HCT116 (cell line): ENCODE results near the gene HEPACAM. TPM values are rescaled to one million over a fixed set of nuclear protein-coding genes. Genes with fewer than 3 reads are reported as not detected.

Source experiments
- ATAC-seq: fragments of 200-7000 bp; cut with Tn5 transposase; 2 replicates; pipeline ENCODE4 v1.9.1; 2020; ENCODE audit warnings: mild to moderate bottlenecking, moderate library complexity
- BruUV-seq: library from RNA; stranded (reverse); fragments of 400-500 nt; replicated peaks from 2 replicates; lab custom pipeline; 2021; lab: Mats Ljungman, UMichigan
- CTCF ChIA-PET: fragments of 300-600 bp; sonication (Branson Sonifier 250); formaldehyde crosslinking; loops from one replicate; lab custom pipeline; 2021; ENCODE audit warnings: antibody characterized with exemption; lab: Charles Lee
- POLR2A ChIA-PET: fragments of 300-600, 350-600 bp; sonication (Branson Sonifier 250); formaldehyde crosslinking; loops from one replicate; lab custom pipeline; 2021; ENCODE audit warnings: antibody characterized with exemption; lab: Charles Lee
- RAD21 ChIA-PET, 2 experiments: fragments of 300-600 bp; sonication (Branson Sonifier 250); formaldehyde crosslinking; loops; one replicate each; lab custom pipeline; 2023; ENCODE audit warnings: low total read pairs in 2 of 2; ENCODE audit not compliant: uncharacterized antibody in 2 of 2, unreplicated experiment in 2 of 2, low non-redundant PET in 1 of 2; lab: Charles Lee
- DNase-seq: peaks from one replicate; pipeline ENCODE4 v3.0.0-alpha.2; 2010; ENCODE audit warnings: low read depth, low spot score
- H2AFZ ChIP-seq: fragments of 200-600 bp; shearing (Covaris generic), sonication (generic); 2 replicates; pipeline ENCODE4 v1.6.1; 2017; ENCODE audit warnings: low read depth, mixed run types, mixed read lengths, antibody characterized with exemption, low read length; ENCODE audit not compliant: poor library complexity, severe bottlenecking
- H3K27ac ChIP-seq: 2 replicates; pipeline ENCODE4 v1.5.1; 2012; ENCODE audit warnings: low read depth, low read length
- H3K27me3 ChIP-seq: fragments of 200-600 bp; sonication (generic); 2 replicates; pipeline ENCODE4 v1.6.1; 2016; ENCODE audit warnings: mixed run types, low read length, mixed read lengths; ENCODE audit not compliant: insufficient read depth
- H3K36me3 ChIP-seq, 2 experiments: fragments of 200-500 bp in 1 of 2; fragments of 200-600 bp in 1 of 2; sonication (Bioruptor generic) in 1 of 2; sonication (generic) in 1 of 2; 2 replicates each; pipeline versions ENCODE4 v1.5.1 to v1.6.1; 2014 to 2016; ENCODE audit warnings: low read length in 2 of 2, inconsistent platforms in 1 of 2, mixed read lengths in 1 of 2, mixed run types in 1 of 2; ENCODE audit not compliant: insufficient read depth in 2 of 2, control insufficient read depth in 1 of 2
- H3K4me1 ChIP-seq, 2 experiments: fragments of 200-600 bp in 1 of 2; sonication (generic) in 1 of 2; 2 replicates each; pipeline versions ENCODE4 v1.5.1 to v1.6.1; 2012 to 2017; ENCODE audit warnings: low read length in 2 of 2, inconsistent platforms in 1 of 2, mild to moderate bottlenecking in 1 of 2, mixed read lengths in 1 of 2, mixed run types in 1 of 2, moderate library complexity in 1 of 2; ENCODE audit not compliant: insufficient read depth in 2 of 2, control insufficient read depth in 1 of 2
- H3K4me2 ChIP-seq: fragments of 200-600 bp; sonication (generic); 2 replicates; pipeline ENCODE4 v1.6.1; 2017; ENCODE audit warnings: mixed run types, low read length, mixed read lengths
- H3K4me3 ChIP-seq, 2 experiments: fragments of 200-600 bp in 1 of 2; sonication (generic) in 1 of 2; replicated peaks in 1 of 2; 2 replicates each; pipeline ENCODE4 v1.5.1; 2011 to 2016; ENCODE audit warnings: low read length in 2 of 2, control low read depth in 1 of 2, low read depth in 1 of 2, mild to moderate bottlenecking in 1 of 2, mixed read lengths in 1 of 2, mixed run types in 1 of 2
- H3K79me2 ChIP-seq: fragments of 200-600 bp; sonication (generic); 2 replicates; pipeline ENCODE4 v1.6.1; 2017; ENCODE audit warnings: mild to moderate bottlenecking, mixed run types, low read length, moderate library complexity, mixed read lengths; ENCODE audit not compliant: insufficient read depth
- H3K9ac ChIP-seq: fragments of 200-600 bp; sonication (generic); 2 replicates; pipeline ENCODE4 v1.6.1; 2016; ENCODE audit warnings: low read length, mixed read lengths
- H3K9me2 ChIP-seq: fragments of 200-600 bp; sonication (generic), shearing (Covaris generic); 2 replicates; pipeline ENCODE4 v1.6.1; 2017; ENCODE audit warnings: mixed run types, mild to moderate bottlenecking, moderate library complexity; ENCODE audit not compliant: insufficient read depth
- H3K9me3 ChIP-seq, 2 experiments: fragments of 200-500 bp in 1 of 2; fragments of 200-600 bp in 1 of 2; sonication (Bioruptor generic) in 1 of 2; sonication (generic) in 1 of 2; 2 replicates each; pipeline ENCODE4 v1.6.1; 2014 to 2017; ENCODE audit warnings: low read length in 2 of 2, mixed read lengths in 2 of 2, inconsistent platforms in 1 of 2, low read depth in 1 of 2, mild to moderate bottlenecking in 1 of 2, mixed run types in 1 of 2, moderate library complexity in 1 of 2; ENCODE audit not compliant: control insufficient read depth in 1 of 2, insufficient read depth in 1 of 2
- H4K20me1 ChIP-seq: fragments of 200-600 bp; sonication (generic), shearing (Covaris generic); 2 replicates; pipeline ENCODE4 v1.6.1; 2017; ENCODE audit warnings: mixed run types, mild to moderate bottlenecking, moderate library complexity; ENCODE audit not compliant: insufficient read depth
- CBX3 ChIP-seq: IDR thresholded peaks from 2 replicates; pipeline ENCODE4 v1.6.1; 2012; ENCODE audit warnings: low read depth
- EGR1 ChIP-seq: IDR thresholded peaks from 2 replicates; pipeline ENCODE4 v1.6.1; 2012; ENCODE audit warnings: low read depth
- ELF1 ChIP-seq: IDR thresholded peaks from 2 replicates; pipeline ENCODE4 v1.6.1; 2012; ENCODE audit warnings: low read depth, borderline replicate concordance
- EZH2phosphoT487 ChIP-seq: fragments of 200-600 bp; IDR thresholded peaks from 2 replicates; pipeline ENCODE4 v1.6.1; 2018; ENCODE audit warnings: antibody characterized with exemption, borderline replicate concordance
- POLR2A ChIP-seq: IDR thresholded peaks from 2 replicates; pipeline ENCODE4 v1.7.0; 2011; ENCODE audit warnings: borderline replicate concordance; ENCODE audit not compliant: insufficient read depth, insufficient read length; ENCODE audit errors: extremely low read depth
- POLR2AphosphoS5 ChIP-seq: IDR thresholded peaks from 2 replicates; pipeline ENCODE4 v1.6.1; 2011; ENCODE audit warnings: mild to moderate bottlenecking, low read depth, low read length, moderate library complexity
- RAD21 ChIP-seq: IDR thresholded peaks from 2 replicates; pipeline ENCODE4 v1.6.1; 2012; ENCODE audit warnings: low read depth, mild to moderate bottlenecking
- SIN3A ChIP-seq: IDR thresholded peaks from 2 replicates; pipeline ENCODE4 v1.6.1; 2012; ENCODE audit warnings: low read depth
- ZFX ChIP-seq: fragments of 450-650 bp; IDR thresholded peaks from 2 replicates; pipeline ENCODE4 v1.6.1; 2017
- intact Hi-C: fragments of 100-400 bp; cut with micrococcal nuclease; formaldehyde crosslinking; loops from 2 replicates; pipeline ENCODE4 v1.10.0; 2022
- total RNA-seq: library from RNA; stranded (reverse); gene quantifications from one replicate; pipeline ENCODE4 v1.2.1, GENCODE V29; 2021; ENCODE audit not compliant: unreplicated experiment
- TF ChIP-seq, protein P1 (sequence below): IDR thresholded peaks from 2 replicates; pipeline ENCODE4 v1.6.1; 2012; ENCODE audit warnings: low read depth
- TF ChIP-seq, protein P2 (sequence below), 3 experiments: fragments of 200-600 bp in 1 of 3; sonication (generic) in 1 of 3; IDR thresholded peaks in 2 of 3; conservative IDR thresholded peaks in 1 of 3; 2 replicates each; pipeline ENCODE4 v1.5.1; 2012 to 2017; ENCODE audit warnings: low read depth in 2 of 3, low read length in 2 of 3, antibody characterized with exemption in 1 of 3, borderline replicate concordance in 1 of 3, control low read depth in 1 of 3, mild to moderate bottlenecking in 1 of 3, mixed read lengths in 1 of 3, mixed run types in 1 of 3, moderate library complexity in 1 of 3; ENCODE audit not compliant: insufficient read depth in 1 of 3

HEPACAM gene
- total RNA-seq, 1 experiment from 2014 or later, result not detected

DNA sequence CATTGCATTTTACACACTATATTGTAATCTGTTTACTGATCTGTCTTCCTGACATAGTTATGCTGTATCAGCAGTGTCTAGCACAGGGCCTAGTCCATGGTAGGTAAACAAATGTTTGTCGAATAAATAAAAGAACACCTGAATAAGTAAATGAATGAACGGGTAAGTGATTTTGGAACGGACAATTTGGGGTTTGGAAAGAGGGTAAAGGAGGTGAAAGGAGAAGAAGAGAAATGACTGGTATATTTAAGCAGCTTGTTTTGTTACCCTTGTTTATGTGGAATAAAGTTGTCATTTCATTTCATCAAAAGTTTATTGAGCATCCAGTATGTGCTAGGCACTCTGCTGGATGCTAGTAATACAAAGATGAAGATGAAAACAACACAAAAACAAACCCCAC is 16.9 kb downstream of the HEPACAM start, which contains the start of gene HEPN1:
Gene HEPN1 (plus strand): TSS at position 301 of the 400 bp plus-strand sequence.
- no peaks in the 10 kb centered on the region for H3K36me3 ChIP-seq
- TF ChIP-seq, protein P1, sequence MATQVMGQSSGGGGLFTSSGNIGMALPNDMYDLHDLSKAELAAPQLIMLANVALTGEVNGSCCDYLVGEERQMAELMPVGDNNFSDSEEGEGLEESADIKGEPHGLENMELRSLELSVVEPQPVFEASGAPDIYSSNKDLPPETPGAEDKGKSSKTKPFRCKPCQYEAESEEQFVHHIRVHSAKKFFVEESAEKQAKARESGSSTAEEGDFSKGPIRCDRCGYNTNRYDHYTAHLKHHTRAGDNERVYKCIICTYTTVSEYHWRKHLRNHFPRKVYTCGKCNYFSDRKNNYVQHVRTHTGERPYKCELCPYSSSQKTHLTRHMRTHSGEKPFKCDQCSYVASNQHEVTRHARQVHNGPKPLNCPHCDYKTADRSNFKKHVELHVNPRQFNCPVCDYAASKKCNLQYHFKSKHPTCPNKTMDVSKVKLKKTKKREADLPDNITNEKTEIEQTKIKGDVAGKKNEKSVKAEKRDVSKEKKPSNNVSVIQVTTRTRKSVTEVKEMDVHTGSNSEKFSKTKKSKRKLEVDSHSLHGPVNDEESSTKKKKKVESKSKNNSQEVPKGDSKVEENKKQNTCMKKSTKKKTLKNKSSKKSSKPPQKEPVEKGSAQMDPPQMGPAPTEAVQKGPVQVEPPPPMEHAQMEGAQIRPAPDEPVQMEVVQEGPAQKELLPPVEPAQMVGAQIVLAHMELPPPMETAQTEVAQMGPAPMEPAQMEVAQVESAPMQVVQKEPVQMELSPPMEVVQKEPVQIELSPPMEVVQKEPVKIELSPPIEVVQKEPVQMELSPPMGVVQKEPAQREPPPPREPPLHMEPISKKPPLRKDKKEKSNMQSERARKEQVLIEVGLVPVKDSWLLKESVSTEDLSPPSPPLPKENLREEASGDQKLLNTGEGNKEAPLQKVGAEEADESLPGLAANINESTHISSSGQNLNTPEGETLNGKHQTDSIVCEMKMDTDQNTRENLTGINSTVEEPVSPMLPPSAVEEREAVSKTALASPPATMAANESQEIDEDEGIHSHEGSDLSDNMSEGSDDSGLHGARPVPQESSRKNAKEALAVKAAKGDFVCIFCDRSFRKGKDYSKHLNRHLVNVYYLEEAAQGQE, result no peak
- no peak for TF ChIP-seq SIN3A
- TF ChIP-seq, all 23 proteins: peak for 0
- intact Hi-C loops, result no loop called here
- Histone ChIP-seq H3K9me2 (no peaks in the 10 kb centered on the region), H3K4me1 (peaks cover 0 to 5% of the 10 kb centered on the region in 2 experiments; a peak in 1 of 4 replicates), H4K20me1 (no peaks in the 10 kb centered on the region), H3K79me2 (no peaks in the 10 kb centered on the region), H3K27ac (no peak within 1 kb of the TSS), H2AFZ (no peak within 1 kb of the TSS), H3K4me2 (no peak within 1 kb of the TSS), H3K4me3 (no peak within 1 kb of the TSS), H3K9ac (no peak within 1 kb of the TSS), H3K27me3 (no peaks in the 10 kb centered on the region), H3K9me3 (no peaks in the 10 kb centered on the region)
- DNase-seq, result no peak
- ChIA-PET RAD21 (no interaction called here), POLR2A (no interaction called here), CTCF (no interaction called here)
- no peak for ATAC-seq
- no TSS peak for BruUV-seq

DNA sequence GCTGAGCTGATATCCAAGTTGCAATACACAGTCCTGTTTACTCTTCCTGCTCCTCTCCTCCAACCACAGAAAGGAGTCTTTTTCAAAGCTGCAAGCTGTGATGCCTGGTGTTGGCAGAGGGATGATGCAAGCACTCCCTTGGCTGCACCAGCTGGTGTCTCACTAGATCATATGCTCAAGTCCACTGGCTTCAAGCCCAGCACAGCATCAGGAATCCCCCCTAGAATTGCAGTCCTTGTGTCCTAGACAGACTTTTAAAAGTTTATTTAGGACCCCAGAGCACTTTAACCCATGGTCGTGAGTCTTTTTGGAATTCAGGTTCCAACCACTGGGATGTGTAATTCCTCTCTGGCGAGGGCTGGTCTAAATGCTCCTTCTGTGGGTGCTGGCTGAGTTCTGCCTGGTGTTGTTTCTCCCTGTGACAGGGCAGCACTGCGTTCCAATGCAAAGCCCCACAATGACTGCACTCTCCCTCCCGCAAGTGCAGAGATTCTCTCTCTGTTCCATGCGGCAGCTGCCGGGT is 18.7 kb downstream of the HEPACAM start:
- no peaks in the 10 kb centered on the region for H3K27me3 ChIP-seq
- ChIA-PET RAD21 (no interaction called here), POLR2A (no interaction called here), CTCF (no interaction called here)
- no peak overlapping the region for H3K9ac ChIP-seq
- no peak overlapping the region for H2AFZ ChIP-seq
- intact Hi-C loops, result no loop called here
- no peak overlapping the region for H3K4me2 ChIP-seq
- no peaks in the 10 kb centered on the region for H3K9me2 ChIP-seq
- no peaks in the 10 kb centered on the region for H3K9me3 ChIP-seq
- no peak overlapping the region for H3K4me3 ChIP-seq
- no peak for ATAC-seq
- no peaks in the 10 kb centered on the region for H3K36me3 ChIP-seq
- no peaks in the 10 kb centered on the region for H4K20me1 ChIP-seq
- no peaks in the 10 kb centered on the region for H3K79me2 ChIP-seq
- TF ChIP-seq EZH2phosphoT487 (no peak), ELF1 (no peak), CBX3 (no peak), RAD21 (no peak), EGR1 (no peak), POLR2A (no peak), ZFX (no peak), POLR2AphosphoS5 (no peak)
- TF ChIP-seq, protein P2, sequence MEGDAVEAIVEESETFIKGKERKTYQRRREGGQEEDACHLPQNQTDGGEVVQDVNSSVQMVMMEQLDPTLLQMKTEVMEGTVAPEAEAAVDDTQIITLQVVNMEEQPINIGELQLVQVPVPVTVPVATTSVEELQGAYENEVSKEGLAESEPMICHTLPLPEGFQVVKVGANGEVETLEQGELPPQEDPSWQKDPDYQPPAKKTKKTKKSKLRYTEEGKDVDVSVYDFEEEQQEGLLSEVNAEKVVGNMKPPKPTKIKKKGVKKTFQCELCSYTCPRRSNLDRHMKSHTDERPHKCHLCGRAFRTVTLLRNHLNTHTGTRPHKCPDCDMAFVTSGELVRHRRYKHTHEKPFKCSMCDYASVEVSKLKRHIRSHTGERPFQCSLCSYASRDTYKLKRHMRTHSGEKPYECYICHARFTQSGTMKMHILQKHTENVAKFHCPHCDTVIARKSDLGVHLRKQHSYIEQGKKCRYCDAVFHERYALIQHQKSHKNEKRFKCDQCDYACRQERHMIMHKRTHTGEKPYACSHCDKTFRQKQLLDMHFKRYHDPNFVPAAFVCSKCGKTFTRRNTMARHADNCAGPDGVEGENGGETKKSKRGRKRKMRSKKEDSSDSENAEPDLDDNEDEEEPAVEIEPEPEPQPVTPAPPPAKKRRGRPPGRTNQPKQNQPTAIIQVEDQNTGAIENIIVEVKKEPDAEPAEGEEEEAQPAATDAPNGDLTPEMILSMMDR (IDR thresholded peaks at IDR 0.05 in 2 of 3, conservative IDR thresholded peaks at IDR 0.05 in 1 of 3; ENCODE audit: borderline replicate concordance in 1 of 3, insufficient read depth in 1 of 3, low read depth in 2 of 3, low read length in 2 of 3), result no peak
- TF ChIP-seq, all 23 proteins: peak for 0
- no TSS peak for BruUV-seq
- H3K4me1 ChIP-seq, result peaks cover 0 to 5% of the 10 kb centered on the region in 2 experiments; a peak in 1 of 4 replicates
- no peak for DNase-seq
- no peak overlapping the region for H3K27ac ChIP-seq
